ENCODE results near the gene S100A7. TPM values are rescaled to one million over a fixed set of nuclear protein-coding genes. Genes with fewer than 3 reads are reported as not detected.
"Not testable (repeated sequence)": the region's sequence is repeated elsewhere in the genome, so short reads cannot be mapped to it uniquely, and the experiment has no call there.

The S100A7 gene
- total RNA-seq, 3 donors from 2014 or later, result not detected

- Mint-ChIP-seq H3K4me3 (no peak overlapping the region), H3K4me1 (ENCODE audit: low read depth) (no peaks in the 10 kb centered on the region), H3K36me3 (ENCODE audit: insufficient read depth) (no peaks in the 10 kb centered on the region), H3K27me3 (ENCODE audit: low read depth) (peaks cover 50% of the 10 kb centered on the region), H3K9me3 (no peaks in the 10 kb centered on the region)
- ATAC-seq (no peak), DNase-seq (no peak)
These were observed 4.1 kb downstream of the S100A7 start for GRCh38 chr1:153456396-153456795.

- peaks cover 50% of the 10 kb centered on the region for H3K27me3 Mint-ChIP-seq (ENCODE audit: low read depth)
- H3K9me3 Mint-ChIP-seq; H3K4me3 Mint-ChIP-seq; H3K36me3 Mint-ChIP-seq (ENCODE audit: insufficient read depth); H3K4me1 Mint-ChIP-seq (ENCODE audit: low read depth); DNase-seq; ATAC-seq: not testable (repeated sequence)
These were observed 11.6 kb downstream of the S100A7 start for GRCh38 chr1:153448851-153449250.

- Mint-ChIP-seq H3K27me3 (ENCODE audit: low read depth) (peaks cover 48% of the 10 kb centered on the region), H3K36me3 (ENCODE audit: insufficient read depth) (no peaks in the 10 kb centered on the region), H3K9me3 (no peaks in the 10 kb centered on the region), H3K4me3 (no peak overlapping the region), H3K4me1 (ENCODE audit: low read depth) (no peaks in the 10 kb centered on the region)
- ATAC-seq (no peak), DNase-seq (no peak)
These were observed 12.8 kb downstream of the S100A7 start for GRCh38 chr1:153447498-153448170.

- Mint-ChIP-seq H3K4me3 (no peak overlapping the region), H3K9me3 (no peaks in the 10 kb centered on the region), H3K36me3 (ENCODE audit: insufficient read depth) (no peaks in the 10 kb centered on the region), H3K27me3 (ENCODE audit: low read depth) (peaks cover 34% of the 10 kb centered on the region), H3K4me1 (ENCODE audit: low read depth) (no peaks in the 10 kb centered on the region)
- ATAC-seq (no peak), DNase-seq (no peak)
These were observed 16.4 kb downstream of the S100A7 start for GRCh38 chr1:153444078-153444477.

GRCh38 chr1:153443486-153443885, 17.0 kb downstream of the S100A7 start:
- Mint-ChIP-seq H3K27me3 (ENCODE audit: low read depth) (peaks cover 30% of the 10 kb centered on the region), H3K4me1 (ENCODE audit: low read depth) (no peaks in the 10 kb centered on the region), H3K9me3 (no peaks in the 10 kb centered on the region), H3K36me3 (ENCODE audit: insufficient read depth) (no peaks in the 10 kb centered on the region), H3K4me3 (no peak overlapping the region)
- ATAC-seq (no peak), DNase-seq (no peak)

- DNase-seq (no peak), ATAC-seq (no peak)
- no peak overlapping the region for H3K4me3 Mint-ChIP-seq
- no peaks in the 10 kb centered on the region for H3K36me3 Mint-ChIP-seq (ENCODE audit: insufficient read depth)
- no peaks in the 10 kb centered on the region for H3K4me1 Mint-ChIP-seq (ENCODE audit: low read depth)
- peaks cover 35% of the 10 kb centered on the region for H3K27me3 Mint-ChIP-seq (ENCODE audit: low read depth)
- H3K9me3 Mint-ChIP-seq, result no peaks in the 10 kb centered on the region
These were observed 19.2 kb downstream of the S100A7 start for GRCh38 chr1:153441238-153441755.

GRCh38 chr1:153439273-153439672, 21.2 kb downstream of the S100A7 start:
- no peak overlapping the region for H3K4me3 Mint-ChIP-seq
- H3K36me3 Mint-ChIP-seq (ENCODE audit: insufficient read depth), result no peaks in the 10 kb centered on the region
- no peaks in the 10 kb centered on the region for H3K9me3 Mint-ChIP-seq
- no peak for ATAC-seq
- no peak for DNase-seq
- H3K27me3 Mint-ChIP-seq (ENCODE audit: low read depth), result peaks cover 19% of the 10 kb centered on the region
- H3K4me1 Mint-ChIP-seq (ENCODE audit: low read depth), result no peaks in the 10 kb centered on the region

GRCh38 chr1:153438599-153438998, 21.9 kb downstream of the S100A7 start:
- Mint-ChIP-seq H3K9me3 (no peaks in the 10 kb centered on the region), H3K4me1 (ENCODE audit: low read depth) (no peaks in the 10 kb centered on the region), H3K36me3 (ENCODE audit: insufficient read depth) (no peaks in the 10 kb centered on the region), H3K27me3 (ENCODE audit: low read depth) (peaks cover 14% of the 10 kb centered on the region), H3K4me3 (no peak overlapping the region)
- no peak for DNase-seq
- no peak for ATAC-seq

GRCh38 chr1:153437236-153437635, 23.2 kb downstream of the S100A7 start:
- no peak for ATAC-seq
- no peak for DNase-seq
- H3K4me3 Mint-ChIP-seq, result no peak overlapping the region
- no peaks in the 10 kb centered on the region for H3K9me3 Mint-ChIP-seq
- no peaks in the 10 kb centered on the region for H3K4me1 Mint-ChIP-seq (ENCODE audit: low read depth)
- H3K36me3 Mint-ChIP-seq (ENCODE audit: insufficient read depth), result no peaks in the 10 kb centered on the region
- H3K27me3 Mint-ChIP-seq (ENCODE audit: low read depth), result peaks cover 14% of the 10 kb centered on the region

GRCh38 chr1:153434746-153435455, 25.6 kb downstream of the S100A7 start:
- peaks cover 15% of the 10 kb centered on the region for H3K27me3 Mint-ChIP-seq (ENCODE audit: low read depth)
- no peaks in the 10 kb centered on the region for H3K36me3 Mint-ChIP-seq (ENCODE audit: insufficient read depth)

GRCh38 chr1:153432874-153433681, 27.4 kb downstream of the S100A7 start:
- Mint-ChIP-seq H3K4me3 (no peak overlapping the region), H3K9me3 (no peaks in the 10 kb centered on the region), H3K27me3 (ENCODE audit: low read depth) (peaks cover 24% of the 10 kb centered on the region), H3K4me1 (ENCODE audit: low read depth) (no peaks in the 10 kb centered on the region), H3K36me3 (ENCODE audit: insufficient read depth) (no peaks in the 10 kb centered on the region)
- DNase-seq, result no peak
- no peak for ATAC-seq

More at GRCh38 chr1:153434746-153435455, 25.6 kb downstream of the S100A7 start:
- DNase-seq (no peak), ATAC-seq (no peak)
- Mint-ChIP-seq H3K4me3 (no peak overlapping the region), H3K9me3 (no peaks in the 10 kb centered on the region), H3K4me1 (ENCODE audit: low read depth) (no peaks in the 10 kb centered on the region)

GRCh38 chr1:153431928-153432327, 28.5 kb downstream of the S100A7 start:
- Mint-ChIP-seq H3K4me3 (no peak overlapping the region), H3K36me3 (ENCODE audit: insufficient read depth) (no peaks in the 10 kb centered on the region), H3K27me3 (ENCODE audit: low read depth) (peaks cover 28% of the 10 kb centered on the region), H3K9me3 (no peaks in the 10 kb centered on the region), H3K4me1 (ENCODE audit: low read depth) (no peaks in the 10 kb centered on the region)
- DNase-seq (no peak), ATAC-seq (no peak)

GRCh38 chr1:153431427-153431826, 29.0 kb downstream of the S100A7 start:
- ATAC-seq (no peak), DNase-seq (no peak)
- H3K36me3 Mint-ChIP-seq (ENCODE audit: insufficient read depth), result no peaks in the 10 kb centered on the region
- no peaks in the 10 kb centered on the region for H3K9me3 Mint-ChIP-seq
- H3K27me3 Mint-ChIP-seq (ENCODE audit: low read depth), result peaks cover 26% of the 10 kb centered on the region
- no peak overlapping the region for H3K4me3 Mint-ChIP-seq
- no peaks in the 10 kb centered on the region for H3K4me1 Mint-ChIP-seq (ENCODE audit: low read depth)

- DNase-seq (no peak), ATAC-seq (no peak)
- no peaks in the 10 kb centered on the region for H3K9me3 Mint-ChIP-seq
- H3K4me3 Mint-ChIP-seq, result no peak overlapping the region
- H3K4me1 Mint-ChIP-seq (ENCODE audit: low read depth), result no peaks in the 10 kb centered on the region
- no peaks in the 10 kb centered on the region for H3K36me3 Mint-ChIP-seq (ENCODE audit: insufficient read depth)
- peaks cover 27% of the 10 kb centered on the region for H3K27me3 Mint-ChIP-seq (ENCODE audit: low read depth)
These were observed 29.4 kb downstream of the S100A7 start for GRCh38 chr1:153431002-153431401.

Data from activated T-cell treated with anti-CD3 and anti-CD28 coated beads, Interleukin-2, amount 50 U/mL, for 4 hours (primary cell).